Measurements from ENCODE around the gene GARNL3.

Gene GARNL3

GRCh38 chr9:127314911-127315310, 50.3 kb downstream of the GARNL3 start:
- DNase-seq, result no peak

GRCh38 chr9:127316586-127317323, 52.2 kb downstream of the GARNL3 start:
- DNase-seq, result no peak

GRCh38 chr9:127318651-127319167, 54.1 kb downstream of the GARNL3 start:
- DNase-seq, result peak; percentile 70

GRCh38 chr9:127319366-127320114, 55.0 kb downstream of the GARNL3 start:
- no peak for DNase-seq

- DNase-seq, result no peak
Observed at GRCh38 chr9:127320115-127320378, 55.5 kb downstream of the GARNL3 start.

GRCh38 chr9:127323393-127323792, 58.8 kb downstream of the GARNL3 start:
- DNase-seq, result no peak

- DNase-seq, result no peak
Observed at GRCh38 chr9:127330501-127330900, 65.9 kb downstream of the GARNL3 start.

- no peak for DNase-seq
Observed at GRCh38 chr9:127333221-127334064, 68.9 kb downstream of the GARNL3 start.

- DNase-seq, result no peak
Observed at GRCh38 chr9:127334725-127335124, 70.2 kb downstream of the GARNL3 start.

GRCh38 chr9:127336086-127336485, 71.5 kb downstream of the GARNL3 start:
- no peak for DNase-seq

- peak; percentile 10 for DNase-seq
Observed at GRCh38 chr9:127336506-127337352, 72.2 kb downstream of the GARNL3 start.

GRCh38 chr9:127340721-127341120, 76.1 kb downstream of the GARNL3 start:
- DNase-seq, result no peak

GRCh38 chr9:127341152-127341551, 76.6 kb downstream of the GARNL3 start:
- no peak for DNase-seq

GRCh38 chr9:127344368-127345000, 79.9 kb downstream of the GARNL3 start:
- no peak for DNase-seq

GRCh38 chr9:127345566-127345965, 81.0 kb downstream of the GARNL3 start:
- DNase-seq, result no peak

- no peak for DNase-seq
Observed at GRCh38 chr9:127346584-127346983, 82.0 kb downstream of the GARNL3 start.

- peak; percentile 14 for DNase-seq
Observed at GRCh38 chr9:127347831-127348776, 83.5 kb downstream of the GARNL3 start.

- peak; percentile 7 for DNase-seq
Observed at GRCh38 chr9:127349483-127350113, 85.0 kb downstream of the GARNL3 start.

GRCh38 chr9:127351182-127352166, 86.9 kb downstream of the GARNL3 start:
- DNase-seq, result peak; percentile 41
